HepG2 (cell line): ENCODE data around the gene SLC25A52. TPM values are rescaled to one million over a fixed set of nuclear protein-coding genes. Genes with fewer than 3 reads are reported as not detected.
A peak's percentile ranks its signal among the peaks of the same experiment; 100 is the strongest.

Source experiments
- ATAC-seq: fragments of 200-7000 bp; cut with Tn5 transposase; 3 replicates; pipeline ENCODE4 v1.9.1; 2020; ENCODE audit warnings: mild to moderate bottlenecking, moderate library complexity
- BruUV-seq: library from RNA; stranded (reverse); fragments of 400-500 nt; replicated peaks from 2 replicates; lab custom pipeline; 2021; lab: Mats Ljungman, UMichigan
- CTCF ChIA-PET: fragments of 300-600 bp; formaldehyde crosslinking; extraction: SDS; loops from one replicate; lab custom pipeline; 2021; ENCODE audit warnings: low total read pairs, inconsistent platforms, low intra/inter-chr PET ratio; lab: Yijun Ruan, JAX
- POLR2A ChIA-PET: fragments of 350-600 bp; sonication (Branson Sonifier 250); formaldehyde crosslinking; loops from one replicate; lab custom pipeline; 2020; ENCODE audit warnings: antibody characterized with exemption, inconsistent platforms; lab: Yijun Ruan, JAX
- DNase-seq: peaks from one replicate; pipeline ENCODE4 v3.0.0-alpha.2; 2015; ENCODE audit warnings: low spot score
- FAIRE-seq: peaks from 3 replicates; lab custom pipeline; 2011; peaks lifted over from hg19 to GRCh38; lab: Jason Lieb, UNC
- H2AFZ ChIP-seq: one replicate; pipeline ENCODE4 v1.6.1; 2011; ENCODE audit warnings: low read length, inconsistent platforms
- H3K27ac ChIP-seq: fragments of 300-600 bp; 3 replicates; pipeline ENCODE4 v1.8.0; 2011; ENCODE audit warnings: mixed run types, mild to moderate bottlenecking, mixed read lengths, low read length, inconsistent platforms; ENCODE audit not compliant: insufficient read depth; ENCODE audit errors: extremely low read length
- H3K27me3 ChIP-seq, 2 experiments: fragments of 200-600 bp in 1 of 2; 2 replicates in 1 of 2; 3 replicates in 1 of 2; pipeline versions ENCODE4 v1.6.0 to v1.8.0; 2011; ENCODE audit warnings: low read length in 2 of 2, mild to moderate bottlenecking in 2 of 2, moderate library complexity in 2 of 2, inconsistent platforms in 1 of 2; ENCODE audit not compliant: insufficient read depth in 2 of 2, control insufficient read depth in 1 of 2
- H3K36me3 ChIP-seq, 2 experiments: fragments of 200-600 bp in 1 of 2; replicated peaks in 1 of 2; 2 replicates in 1 of 2; 3 replicates in 1 of 2; pipeline versions ENCODE4 v1.5.1 to v1.8.0; 2011; ENCODE audit warnings: low read length in 2 of 2, inconsistent platforms in 1 of 2; ENCODE audit not compliant: insufficient read depth in 2 of 2, control insufficient read depth in 1 of 2
- H3K4me1 ChIP-seq: 2 replicates; pipeline ENCODE4 v1.5.1; 2012; ENCODE audit warnings: low read length, inconsistent platforms; ENCODE audit not compliant: insufficient read depth
- H3K4me2 ChIP-seq: 2 replicates; pipeline ENCODE4 v1.6.0; 2011; ENCODE audit warnings: low read depth, low read length, inconsistent platforms
- H3K4me3 ChIP-seq, 3 experiments: fragments of 200-600 bp in 1 of 3; sonication (generic), shearing (Covaris generic) in 1 of 3; replicated peaks in 1 of 3; 2 replicates each; pipeline ENCODE4 v1.5.1; 2011 to 2016; ENCODE audit warnings: low read length in 3 of 3, inconsistent platforms in 2 of 3, low read depth in 2 of 3, mild to moderate bottlenecking in 2 of 3, control low read depth in 1 of 3, mixed read lengths in 1 of 3; ENCODE audit not compliant: insufficient read depth in 1 of 3
- H3K79me2 ChIP-seq: one replicate; pipeline ENCODE4 v1.6.1; 2011; ENCODE audit warnings: low read length, inconsistent platforms; ENCODE audit not compliant: insufficient read depth
- H3K9ac ChIP-seq: 2 replicates; pipeline ENCODE4 v1.6.0; 2011; ENCODE audit warnings: mild to moderate bottlenecking, low read depth, low read length, inconsistent platforms; ENCODE audit not compliant: insufficient read depth
- H3K9me3 ChIP-seq: 2 replicates; pipeline ENCODE4 v1.5.1; 2012; ENCODE audit warnings: mild to moderate bottlenecking, low read length
- H4K20me1 ChIP-seq: 2 replicates; pipeline ENCODE4 v1.6.0; 2011; ENCODE audit warnings: inconsistent platforms, mild to moderate bottlenecking, low read length, moderate library complexity; ENCODE audit not compliant: insufficient read depth
- AHDC1 ChIP-seq: sonication (generic); formaldehyde crosslinking; IDR thresholded peaks from 2 replicates; pipeline ENCODE4 v1.5.1; 2020; ENCODE audit warnings: mild to moderate bottlenecking, missing genetic modification reagents, borderline replicate concordance
- EP300 ChIP-seq, 3 experiments: sonication (generic) in 1 of 3; formaldehyde crosslinking in 1 of 3; IDR thresholded peaks; 2 replicates each; pipeline versions ENCODE4 v1.5.1 to v1.6.1; 2011 to 2020; ENCODE audit warnings: low read depth in 2 of 3, low read length in 2 of 3, borderline replicate concordance in 1 of 3, improper control_type of control experiment in 1 of 3, mild to moderate bottlenecking in 1 of 3, missing genetic modification reagents in 1 of 3, moderate library complexity in 1 of 3
- GLI4 ChIP-seq: sonication (generic); formaldehyde crosslinking; IDR thresholded peaks from 2 replicates; pipeline ENCODE4 v1.5.1; 2020; ENCODE audit warnings: missing genetic modification reagents, mild to moderate bottlenecking, moderate library complexity, borderline replicate concordance
- HNF4A ChIP-seq: sonication (generic); formaldehyde crosslinking; IDR thresholded peaks from 2 replicates; pipeline ENCODE4 v1.4.0; 2020; ENCODE audit warnings: missing genetic modification reagents
- HNRNPL ChIP-seq: fragments of 200-400 bp; formaldehyde crosslinking; IDR thresholded peaks from 2 replicates; pipeline ENCODE4 v1.6.1; 2017; ENCODE audit warnings: mild to moderate bottlenecking, low read depth, low read length
- MXD3 ChIP-seq: IDR thresholded peaks from 2 replicates; pipeline ENCODE4 v1.6.1; 2016; ENCODE audit warnings: mild to moderate bottlenecking, missing biosample characterization, missing genetic modification reagents
- NFYC ChIP-seq: IDR thresholded peaks from 2 replicates; pipeline ENCODE4 v1.6.1; 2016; ENCODE audit warnings: missing genetic modification reagents, missing compliant biosample characterization
- PPARG ChIP-seq: conservative IDR thresholded peaks from 2 replicates; pipeline ENCODE4 v1.6.1; 2016; ENCODE audit warnings: missing biosample characterization, missing genetic modification reagents
- SCMH1 ChIP-seq: sonication (generic); formaldehyde crosslinking; IDR thresholded peaks from 2 replicates; pipeline ENCODE4 v1.9.0; 2021; ENCODE audit warnings: missing genetic modification reagents, mild to moderate bottlenecking, borderline replicate concordance
- SMARCC2 ChIP-seq: fragments of 450-650 bp; IDR thresholded peaks from 2 replicates; pipeline ENCODE4 v1.6.1; 2017; ENCODE audit warnings: antibody characterized with exemption, mild to moderate bottlenecking
- SRY ChIP-seq: sonication (generic); formaldehyde crosslinking; IDR thresholded peaks from 2 replicates; pipeline ENCODE4 v1.8.0; 2022; ENCODE audit warnings: mild to moderate bottlenecking, missing genetic modification reagents
- YEATS2 ChIP-seq: sonication (generic); formaldehyde crosslinking; IDR thresholded peaks from 2 replicates; pipeline ENCODE4 v1.4.0; 2020; ENCODE audit warnings: missing genetic modification reagents, borderline replicate concordance
- ZFP36L1 ChIP-seq: sonication (generic); formaldehyde crosslinking; IDR thresholded peaks from 2 replicates; pipeline ENCODE4 v1.8.0; 2022; ENCODE audit warnings: mild to moderate bottlenecking, missing genetic modification reagents, moderate library complexity
- ZNF225 ChIP-seq: sonication (generic); formaldehyde crosslinking; IDR thresholded peaks from 2 replicates; pipeline ENCODE4 v1.4.0; 2020; ENCODE audit warnings: mild to moderate bottlenecking, missing genetic modification reagents
- ZNF776 ChIP-seq: sonication (generic); formaldehyde crosslinking; IDR thresholded peaks from 2 replicates; pipeline ENCODE4 v1.4.0; 2020; ENCODE audit warnings: mild to moderate bottlenecking, missing genetic modification reagents
- ZNF816 ChIP-seq: sonication (generic); formaldehyde crosslinking; IDR thresholded peaks from 2 replicates; pipeline ENCODE4 v1.8.0; 2022; ENCODE audit warnings: missing genetic modification reagents, mild to moderate bottlenecking, borderline replicate concordance
- WGBS: methylation state at CpG from one replicate; pipeline ENCODE4 v1.1.6; 2017; ENCODE audit warnings: low lambda C conversion rate; 5-methylcytosine and 5-hydroxymethylcytosine counted together
- in situ Hi-C: cut with HindIII; loops from 2 replicates; pipeline ENCODE4 v1.10.0; 2017; ENCODE audit warnings: low pct_unique_long_range_greater_than_20kb; ENCODE audit not compliant: extremely low pct_ligation_motif_present
- intact Hi-C: fragments of 100-400 bp; cut with micrococcal nuclease; formaldehyde crosslinking; loops from one replicate; pipeline ENCODE4 v1.10.0; 2022; ENCODE audit not compliant: unreplicated experiment
- polyA plus RNA-seq, 8 experiments: library from polyadenylated mRNA; depleted of rRNA in 3 of 8; stranded (reverse) in 7 of 8; unstranded in 1 of 8; fragments of >200 nt; fragmentation: Illumina TruSeq in 4 of 8; extraction: Trizol in 4 of 8; gene quantifications; 2 replicates each; pipeline versions ENCODE4 v1.2.1 to v1.2.3, GENCODE V29; 2011 to 2016; ENCODE audit warnings: low read depth in 4 of 8, missing spikeins in 1 of 8, mixed read lengths in 1 of 8; ENCODE audit not compliant: insufficient read depth in 1 of 8
- total RNA-seq, 5 experiments: library from RNA; depleted of rRNA; stranded (reverse); fragments of >200 nt; fragmentation: Illumina TruSeq; extraction: Trizol; gene quantifications; 2 replicates each; pipeline ENCODE4 v1.2.3, GENCODE V29; 2016; ENCODE audit warnings: low read depth in 1 of 5

Gene SLC25A52
- total and polyA plus RNA-seq, 2 of the 13 experiments (the other 11 are each of a cell fraction or from before 2014, with no cell fraction given), result 0.46 TPM; not detected in 1

- Histone ChIP-seq H3K4me1 (peaks cover 32% of the 10 kb centered on the region), H3K4me2 (no peak overlapping the region), H4K20me1 (no peaks in the 10 kb centered on the region), H3K9me3 (no peaks in the 10 kb centered on the region), H3K36me3 (no peaks in the 10 kb centered on the region), H3K79me2 (no peaks in the 10 kb centered on the region), H3K4me3 (no peak overlapping the region), H3K27ac (no peak overlapping the region), H3K9ac (no peak overlapping the region), H2AFZ (no peak overlapping the region), H3K27me3 (0 out of 5 replicates have a peak, but pooled peaks cover 0 to 3% of the 10 kb centered on the region in 2 experiments)
- WGBS, result 0% methylated on average over 2 of the region's 2 CpGs
- ChIA-PET POLR2A (no interaction called here), CTCF (no interaction called here)
- BruUV-seq, result no TSS peak
- FAIRE-seq (no peak), DNase-seq (peak; percentile 21), ATAC-seq (peak; percentile 76)
- intact Hi-C loops (no loop called here), in situ Hi-C loops (no loop called here)
- TF ChIP-seq ZNF225 (CRISPR knock-in tag) (no peak), GLI4 (no peak), YEATS2 (CRISPR knock-in tag) (no peak), HNRNPL (no peak), EP300 (IDR thresholded peaks at IDR 0.05; ENCODE audit: low read depth in 2 of 2, low read length in 2 of 2) (peak in 1 of 2 experiments; percentile 22; a peak in 1 of 4 replicates), EP300 (CRISPR knock-in tag; IDR thresholded peaks at IDR 0.05; ENCODE audit: borderline replicate concordance) (no peak), SRY (CRISPR knock-in tag) (no peak), NFYC (CRISPR knock-in tag) (no peak), ZFP36L1 (CRISPR knock-in tag) (no peak), ZNF776 (no peak), AHDC1 (CRISPR knock-in tag) (peak; percentile 42; the same call in 1 of the 2 replicates), HNF4A (peak; percentile 45), SMARCC2 (no peak), ZNF816 (CRISPR knock-in tag) (no peak), PPARG (CRISPR knock-in tag) (no peak), MXD3 (CRISPR knock-in tag) (no peak), SCMH1 (CRISPR knock-in tag) (no peak)
These were observed 31.9 kb upstream of the SLC25A52 start for GRCh38 chr18:31792580-31792911.
